WI38 (cell line): ENCODE measurements around the gene CCDC88C.

Source experiments
- H3K4me3 ChIP-seq: 2 replicates; pipeline ENCODE4 v1.5.1; 2011; ENCODE audit warnings: low read depth, mild to moderate bottlenecking, control low read depth, low read length
- CTCF ChIP-seq: IDR thresholded peaks from 2 replicates; pipeline ENCODE4 v1.5.1; 2012; ENCODE audit warnings: low read depth, mild to moderate bottlenecking, control low read depth, low read length

Gene CCDC88C

GRCh38 chr14:91394105-91395081 is 23.2 kb downstream of the CCDC88C start:
- no peak overlapping the region for H3K4me3 ChIP-seq
- TF ChIP-seq CTCF: no peak

- no peak overlapping the region for H3K4me3 ChIP-seq
- TF ChIP-seq CTCF: no peak
Observed at GRCh38 chr14:91392623-91393303, 24.9 kb downstream of the CCDC88C start.

GRCh38 chr14:91390165-91390778 is 27.3 kb downstream of the CCDC88C start:
- no peak overlapping the region for H3K4me3 ChIP-seq

GRCh38 chr14:91389150-91389549 is 28.5 kb downstream of the CCDC88C start:
- no peak for TF ChIP-seq CTCF

More at GRCh38 chr14:91390165-91390778, 27.3 kb downstream of the CCDC88C start:
- no peak for TF ChIP-seq CTCF

GRCh38 chr14:91388551-91388975 is 29.1 kb downstream of the CCDC88C start:
- no peak overlapping the region for H3K4me3 ChIP-seq
- no peak for TF ChIP-seq CTCF

More at GRCh38 chr14:91389150-91389549, 28.5 kb downstream of the CCDC88C start:
- H3K4me3 ChIP-seq: no peak overlapping the region

- no peak for TF ChIP-seq CTCF
- H3K4me3 ChIP-seq: no peak overlapping the region
Observed at GRCh38 chr14:91387951-91388381, 29.7 kb downstream of the CCDC88C start.
